GM18870 (cell line): ENCODE data around the gene ALX4.

Experiments
- ATAC-seq: cut with Tn5 transposase; IDR thresholded peaks from one replicate; pipeline ENCODE4 v1.9.1; 2021; ENCODE audit warnings: moderate library complexity; ENCODE audit not compliant: unreplicated experiment

ALX4 gene

DNA sequence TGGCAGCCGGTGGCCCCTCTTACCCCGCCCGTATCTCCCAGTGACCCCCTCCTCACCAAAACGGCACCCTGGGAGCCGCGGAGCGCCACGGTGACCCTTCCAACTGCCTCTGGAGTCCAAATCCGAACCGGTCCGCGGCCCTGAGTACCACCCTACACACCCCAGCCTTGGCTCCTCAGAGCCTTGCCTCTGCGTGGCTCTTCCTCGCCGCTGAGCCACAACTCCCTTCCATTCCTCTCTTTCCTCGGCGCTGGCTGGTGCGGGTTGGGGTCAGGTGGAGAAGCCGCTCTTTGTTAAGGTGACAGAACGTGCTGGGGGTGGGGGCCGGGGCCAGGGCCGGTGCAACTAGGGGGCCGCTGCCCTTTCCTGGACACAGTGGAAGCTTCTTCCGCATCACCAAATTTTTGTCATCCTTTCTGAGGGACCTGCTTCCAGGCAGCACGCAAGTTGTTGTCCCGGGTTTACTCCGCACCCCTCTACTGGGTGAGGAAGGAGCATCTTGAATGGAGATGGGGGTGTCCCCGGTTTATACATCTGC lies 6.5 kb downstream of the ALX4 start:
- ATAC-seq = no peak

DNA sequence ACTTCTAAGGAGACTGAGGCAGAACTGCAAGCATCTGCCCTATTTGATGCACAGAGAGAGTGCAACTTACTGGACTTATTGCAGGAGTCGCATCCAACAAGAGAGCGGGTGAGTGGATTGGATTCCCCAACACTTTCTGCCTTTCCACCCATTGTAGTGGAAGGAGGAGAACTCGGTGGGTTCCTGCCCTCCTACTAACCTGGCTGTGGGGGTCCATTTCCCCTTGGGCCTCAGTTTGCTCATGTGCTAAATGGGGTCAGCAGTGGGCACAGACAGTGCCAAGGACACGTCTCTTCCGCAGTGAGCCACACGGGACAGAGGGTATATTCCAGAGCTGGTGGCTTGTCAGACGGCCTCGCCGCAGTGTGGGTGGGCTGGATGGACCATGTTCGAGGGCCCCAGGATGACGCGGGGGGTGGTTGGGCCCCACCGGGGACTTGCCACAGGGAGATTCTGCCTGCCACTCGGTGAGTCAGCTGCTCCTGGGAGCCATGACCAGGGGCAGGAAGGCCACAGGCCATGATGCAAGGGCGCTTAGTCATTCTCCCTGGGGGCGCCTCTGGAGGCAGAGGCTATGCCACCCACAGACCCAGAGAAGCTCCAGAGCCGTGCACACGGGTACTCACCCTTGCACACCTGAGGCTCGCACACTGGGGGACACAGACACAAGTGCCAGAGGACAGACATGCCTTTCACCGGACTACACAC lies 8.2 kb downstream of the ALX4 start:
- ATAC-seq = no peak

DNA sequence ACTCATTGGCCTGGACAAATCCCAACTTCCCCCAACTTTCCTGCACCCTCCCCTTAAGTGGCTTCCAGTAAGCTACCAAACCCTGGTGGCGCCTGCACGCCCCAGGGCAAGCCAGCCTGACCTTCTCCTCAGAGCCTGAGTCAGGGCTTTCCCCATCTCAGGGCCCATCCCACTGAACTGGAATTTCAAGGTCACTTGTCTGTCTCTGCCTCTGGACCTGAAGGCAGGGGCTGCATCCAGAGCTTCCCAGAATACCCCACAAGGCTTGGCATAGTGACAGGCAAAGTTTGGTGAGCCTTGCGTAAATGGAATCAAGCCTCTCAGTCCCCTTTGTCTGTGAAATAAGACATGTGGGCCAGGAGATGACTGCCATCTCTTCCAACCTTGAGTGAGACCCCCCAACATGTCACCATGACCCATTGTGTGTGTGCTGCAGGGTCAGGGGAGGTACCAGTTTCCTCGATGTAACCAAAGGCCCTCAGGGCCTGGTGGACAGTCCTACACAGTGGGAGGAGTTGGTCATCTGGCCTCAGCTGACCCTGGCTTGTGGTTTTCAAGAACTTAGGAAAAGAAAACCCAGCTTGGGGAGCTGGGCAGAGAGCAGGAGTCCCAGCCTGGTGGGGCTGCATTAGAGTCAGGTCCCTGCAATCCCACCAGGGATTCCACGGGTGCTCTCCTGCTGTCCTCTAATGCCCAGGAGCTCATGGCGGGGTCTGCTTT lies 8.9 kb downstream of the ALX4 start:
- no peak for ATAC-seq

DNA sequence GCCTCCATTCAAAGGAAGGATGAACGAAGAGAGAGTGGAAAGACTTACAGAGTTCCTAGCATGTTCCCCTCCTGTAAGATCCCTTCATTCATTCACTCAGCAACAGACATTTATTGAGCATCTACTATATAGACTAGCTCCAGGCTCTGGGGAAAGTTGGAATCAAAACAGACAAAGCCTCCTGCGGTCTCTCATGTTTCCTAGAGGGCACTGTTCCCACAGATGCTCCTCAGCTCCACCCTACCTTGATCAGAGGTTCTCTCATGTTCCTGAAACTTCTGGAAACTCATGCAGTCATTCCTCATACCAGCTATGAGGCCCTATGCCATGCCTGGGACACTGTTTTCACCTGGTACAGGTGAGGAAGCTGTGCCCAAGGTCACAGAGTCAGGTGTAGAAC lies 11.1 kb downstream of the ALX4 start:
- ATAC-seq = no peak

DNA sequence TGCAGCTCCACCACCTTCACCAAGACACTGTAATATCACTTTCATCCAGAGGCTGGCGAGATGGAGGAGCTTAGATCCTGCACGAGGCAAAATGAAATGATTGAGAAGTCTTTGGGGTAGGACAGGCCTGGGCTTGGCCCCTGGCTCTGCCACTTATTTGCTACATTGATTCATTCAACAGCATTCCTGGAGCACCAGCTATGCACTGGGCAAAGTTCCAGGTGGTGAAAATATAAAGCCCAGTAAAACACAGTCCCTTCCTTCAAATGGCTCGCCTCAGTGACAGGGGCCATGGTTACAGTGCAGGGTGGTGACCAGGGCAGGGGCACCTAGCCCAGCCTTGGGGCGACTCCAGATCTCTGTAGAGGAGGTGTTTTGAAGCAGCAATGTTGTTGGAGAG lies 19.7 kb downstream of the ALX4 start:
- no peak for ATAC-seq

DNA sequence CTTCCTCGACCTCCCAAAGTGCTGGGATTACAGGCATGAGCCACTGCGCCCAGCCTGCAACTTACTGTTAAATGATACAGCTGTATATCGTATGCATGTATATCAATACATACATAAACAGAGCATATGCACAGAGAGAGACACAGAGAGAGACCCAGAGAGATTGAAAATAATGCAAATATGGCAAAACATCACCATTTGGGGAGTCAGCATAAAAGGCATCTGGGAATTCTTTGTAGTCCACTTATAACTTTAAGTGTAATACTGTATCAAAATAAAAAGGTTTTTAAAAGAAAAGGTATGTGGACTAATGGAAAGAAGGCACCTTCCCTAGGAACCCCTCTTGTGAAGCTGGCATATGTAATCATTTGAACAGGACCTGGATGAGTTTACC lies 21.8 kb downstream of the ALX4 start:
- ATAC-seq = no peak

DNA sequence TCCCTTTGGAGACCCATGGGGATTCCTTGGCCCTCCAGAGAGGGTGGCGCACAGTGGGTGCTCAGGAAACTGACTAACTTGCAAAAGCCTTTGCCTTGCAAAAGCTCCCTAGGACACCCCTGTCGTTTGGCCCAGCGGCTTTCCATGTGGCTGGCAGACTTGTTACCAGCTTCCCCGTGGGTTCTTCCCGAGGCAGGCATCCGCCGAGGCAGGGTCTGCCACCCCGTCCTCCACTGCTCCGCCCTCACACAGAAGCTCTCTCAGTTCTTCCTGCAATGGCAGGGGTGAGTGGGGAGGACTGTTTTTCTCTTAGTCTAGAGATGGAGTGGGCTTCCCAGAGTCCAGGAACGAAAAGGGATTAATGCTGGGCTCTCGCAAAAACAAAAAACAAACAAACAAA lies 23.0 kb downstream of the ALX4 start:
- ATAC-seq = no peak

DNA sequence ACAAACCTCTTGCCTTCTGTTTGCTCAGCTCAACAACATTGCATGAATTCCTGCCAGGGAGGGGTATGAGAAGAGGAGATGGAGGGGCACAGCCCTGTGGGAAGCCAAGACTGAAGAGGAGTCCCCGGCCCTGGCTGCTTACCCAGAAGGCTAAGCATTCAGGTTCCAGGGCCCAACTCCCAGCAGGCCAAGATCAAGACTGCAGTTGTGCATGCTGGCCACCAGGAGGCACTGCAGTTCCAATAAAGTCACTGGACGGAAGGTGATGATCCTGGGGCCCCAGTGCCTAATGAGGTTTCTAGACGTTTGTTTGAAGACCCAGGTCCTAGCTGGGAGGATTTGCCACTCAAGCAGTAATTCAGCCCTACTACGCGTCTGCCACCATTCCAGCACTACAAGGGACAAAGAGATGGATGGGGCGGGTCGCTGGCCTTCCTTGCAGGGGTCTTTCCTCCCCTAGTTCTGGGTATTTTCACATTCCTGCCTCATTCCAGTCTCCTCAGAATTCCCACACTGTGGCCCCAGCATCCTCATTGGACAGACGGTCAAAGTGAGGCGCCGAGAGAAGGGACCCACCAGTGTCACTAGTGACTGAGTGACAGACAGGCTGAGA lies 23.6 kb downstream of the ALX4 start:
- no peak for ATAC-seq

DNA sequence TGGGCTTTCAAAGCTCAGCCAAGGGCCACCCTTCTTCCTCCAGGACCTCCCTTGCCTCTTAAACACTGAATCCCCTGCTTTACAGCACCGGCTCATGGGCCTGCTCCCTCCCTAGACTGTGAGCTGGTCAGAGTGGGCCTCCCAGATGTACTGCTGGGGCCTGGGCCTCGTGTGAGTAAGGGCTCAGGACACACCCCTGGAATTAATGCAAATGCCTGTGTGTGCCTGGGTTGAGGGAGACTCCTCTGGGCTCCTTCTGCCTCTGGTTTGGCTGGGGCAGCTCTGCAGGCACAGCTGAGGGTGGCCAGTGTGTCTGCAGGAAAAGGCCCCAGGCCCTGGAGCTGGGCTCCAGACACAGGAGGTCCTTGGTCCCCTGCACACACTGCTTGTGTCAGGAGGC lies 24.2 kb downstream of the ALX4 start:
- no peak for ATAC-seq

DNA sequence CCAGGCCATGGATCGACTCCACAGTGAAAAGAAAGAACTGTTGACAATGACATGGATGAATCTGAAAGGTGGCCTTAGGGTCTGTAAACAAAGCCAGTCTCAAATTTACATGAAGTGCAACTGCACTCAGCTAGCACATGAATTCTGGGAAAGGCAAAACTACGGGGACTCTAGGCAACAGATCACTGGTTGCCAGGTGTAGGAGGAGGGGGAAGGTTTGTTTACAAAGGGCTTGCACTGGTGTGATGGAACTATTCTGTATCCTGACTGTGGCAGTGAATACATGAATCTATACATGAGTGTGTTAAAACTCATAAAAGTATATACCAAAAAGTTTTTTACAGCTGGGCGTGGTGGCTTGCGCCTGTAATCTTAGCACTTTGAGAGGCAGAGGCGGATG lies 27.3 kb downstream of the ALX4 start:
- ATAC-seq = no peak

DNA sequence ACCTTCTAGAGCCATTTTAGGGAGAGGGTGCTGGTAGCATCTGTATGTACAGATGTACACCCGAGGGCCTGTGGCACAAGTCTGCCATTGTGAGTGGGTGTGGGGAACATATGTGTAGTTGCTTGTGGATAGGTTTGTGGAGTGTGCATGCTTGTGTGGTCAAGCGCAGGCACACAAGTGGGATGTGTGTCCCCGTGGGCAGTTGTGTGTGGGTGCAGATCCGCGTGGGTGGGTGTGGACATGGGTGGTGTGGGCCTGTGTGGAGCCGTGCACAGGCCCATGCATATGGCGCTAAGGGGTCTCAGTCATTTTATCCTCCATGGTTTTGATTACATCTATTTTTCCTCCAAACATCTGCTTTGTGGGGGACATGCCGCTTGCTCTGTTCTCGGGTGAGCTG lies 28.8 kb downstream of the ALX4 start:
- ATAC-seq = no peak

DNA sequence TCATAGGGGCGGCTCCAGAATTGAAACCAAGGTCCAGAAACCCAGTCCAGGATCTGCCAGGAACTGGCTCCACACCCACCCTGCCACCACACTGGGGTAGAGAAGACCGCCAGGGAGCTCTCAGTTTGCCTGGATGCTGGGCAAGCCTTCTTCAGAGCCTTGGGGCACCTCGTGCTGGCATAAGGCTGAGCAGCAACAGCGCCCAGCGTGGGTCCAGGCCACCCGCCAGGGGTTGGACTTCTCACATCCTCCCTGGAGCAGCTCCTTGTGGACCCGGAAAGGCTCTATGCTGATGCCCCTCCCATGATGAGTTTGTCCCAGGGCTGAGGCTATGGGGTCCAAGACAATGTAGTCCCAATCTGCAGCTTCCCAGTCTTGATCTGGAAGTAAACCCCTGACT lies 29.7 kb downstream of the ALX4 start:
- no peak for ATAC-seq

DNA sequence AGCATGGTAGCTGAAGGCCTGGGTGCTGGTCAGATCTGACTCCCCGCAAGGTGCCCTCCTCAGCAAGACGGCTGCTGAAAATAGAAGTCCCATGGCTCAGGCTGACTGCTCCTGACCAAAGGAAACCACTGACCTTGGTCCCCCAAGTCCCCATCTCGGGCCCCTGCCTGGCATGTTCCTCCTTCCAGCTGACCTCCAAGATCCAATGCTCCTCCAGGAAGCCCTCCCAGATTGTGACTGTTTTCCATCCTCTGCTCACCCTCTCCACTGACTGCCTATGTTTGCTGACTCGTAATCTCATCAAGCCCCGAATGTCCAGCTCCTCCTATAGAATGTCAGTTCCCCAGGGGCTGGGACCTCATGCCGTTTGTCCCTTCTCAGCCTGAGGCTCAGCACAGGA lies 30.5 kb downstream of the ALX4 start:
- ATAC-seq = no peak

DNA sequence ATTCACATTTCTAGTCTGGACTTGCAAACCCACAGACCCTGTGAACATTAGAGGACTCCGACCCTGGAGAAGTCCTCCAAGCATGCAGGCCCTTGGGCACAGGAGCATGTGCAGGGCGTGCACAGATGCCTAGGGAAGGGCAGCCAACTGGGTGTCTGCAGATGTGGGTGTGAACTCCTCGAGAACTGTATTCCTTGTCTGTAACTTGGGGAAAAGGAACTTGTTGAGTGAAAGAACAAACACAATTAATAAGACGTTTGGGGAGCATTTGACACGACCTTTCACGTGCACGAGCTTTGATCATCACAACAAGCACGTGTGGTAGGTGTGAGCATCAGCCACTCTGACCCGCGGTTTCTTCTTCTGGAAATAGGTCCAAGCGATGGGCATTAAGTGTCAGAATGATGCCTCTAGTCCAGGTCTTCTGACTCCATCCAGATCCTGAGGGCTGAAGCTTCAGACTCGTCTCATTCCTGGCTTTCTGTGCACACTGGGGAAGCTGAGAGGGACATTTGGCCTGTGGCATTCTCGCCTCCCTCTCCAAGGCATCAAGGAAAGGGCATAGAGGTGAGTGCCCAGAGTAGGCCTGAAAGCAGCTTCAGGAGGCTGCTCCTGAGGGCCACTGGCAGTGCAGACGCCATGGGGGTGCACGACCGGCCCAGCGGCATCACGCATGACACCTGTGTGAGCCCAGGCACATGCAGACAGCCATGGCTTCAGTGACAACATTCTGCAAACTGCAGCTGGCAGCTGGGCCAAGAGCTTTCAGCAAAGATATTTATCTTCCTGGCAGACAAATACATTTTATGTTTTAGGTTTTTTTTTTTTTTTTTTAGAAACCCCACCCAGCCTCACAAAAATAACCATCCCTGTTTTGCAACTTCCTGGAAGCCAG lies 32.5 kb downstream of the ALX4 start:
- no peak for ATAC-seq

DNA sequence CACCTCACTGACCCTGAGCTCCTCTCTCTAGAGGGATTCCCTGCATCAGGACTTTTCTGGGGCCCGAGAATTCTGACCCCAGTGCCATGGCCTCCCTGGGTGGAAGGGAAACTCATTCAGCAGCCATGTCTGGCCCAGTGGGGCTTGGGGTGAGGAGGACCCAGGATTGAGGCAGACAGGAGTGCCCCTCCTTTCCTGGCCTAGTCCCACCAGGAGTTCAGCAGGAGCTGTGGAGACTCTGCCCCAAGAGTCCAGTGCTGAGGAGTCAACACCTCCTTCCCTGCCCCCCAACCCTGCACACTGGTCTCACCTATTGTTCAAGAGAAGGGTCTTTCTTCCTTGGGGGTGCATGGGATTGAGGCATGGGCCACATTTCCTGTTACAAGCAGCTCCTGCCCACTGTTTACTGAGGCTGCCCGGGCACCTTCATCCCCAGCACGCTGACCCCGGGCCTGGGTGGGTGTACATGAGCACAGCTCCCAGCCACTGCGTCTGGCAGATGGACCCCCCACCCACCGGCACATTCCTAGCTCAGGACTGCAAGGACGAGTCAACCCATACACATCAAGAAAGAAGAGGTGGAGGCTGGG lies 33.9 kb downstream of the ALX4 start:
- ATAC-seq = no peak

DNA sequence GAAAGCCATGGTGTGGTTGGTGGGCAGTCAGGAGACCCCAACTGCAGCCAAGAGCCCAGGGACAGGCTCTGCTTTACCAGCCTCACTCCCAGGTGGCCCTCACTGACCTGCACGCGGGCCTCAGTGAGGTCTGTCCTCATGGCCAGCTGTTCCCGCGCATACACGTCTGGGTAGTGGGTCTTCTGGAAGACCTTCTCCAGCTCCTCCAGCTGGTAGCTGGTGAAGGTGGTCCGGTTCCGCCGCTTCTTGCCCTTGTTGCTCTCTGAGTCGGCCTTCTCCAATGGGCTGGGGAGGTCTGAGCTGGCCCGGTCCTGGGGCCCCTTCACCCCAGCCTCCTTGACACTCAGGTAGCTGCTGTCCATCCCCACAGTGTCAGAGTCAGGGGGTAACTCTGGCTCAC lies 34.7 kb downstream of the ALX4 start:
- ATAC-seq = no peak

DNA sequence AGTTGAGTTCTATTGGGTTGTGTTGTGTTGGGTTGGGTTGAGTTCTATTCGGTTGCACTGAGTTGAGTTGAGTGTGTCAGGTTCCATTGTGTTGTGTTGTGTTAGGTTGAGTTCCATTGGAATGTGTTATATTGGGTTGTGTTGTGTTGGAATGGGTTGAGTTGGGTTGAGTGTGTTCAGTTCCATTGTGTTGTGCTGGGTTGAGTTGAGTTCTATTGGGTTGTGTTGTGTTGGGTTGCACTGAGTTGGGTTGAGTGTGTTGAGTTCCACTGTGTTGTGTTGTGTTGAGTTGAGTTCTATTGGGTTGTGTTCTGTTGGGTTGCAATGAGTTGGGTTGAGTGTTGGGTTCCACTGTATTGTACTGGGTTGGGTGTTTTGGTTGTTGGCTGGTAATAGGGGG lies 35.5 kb downstream of the ALX4 start:
- no peak for ATAC-seq

DNA sequence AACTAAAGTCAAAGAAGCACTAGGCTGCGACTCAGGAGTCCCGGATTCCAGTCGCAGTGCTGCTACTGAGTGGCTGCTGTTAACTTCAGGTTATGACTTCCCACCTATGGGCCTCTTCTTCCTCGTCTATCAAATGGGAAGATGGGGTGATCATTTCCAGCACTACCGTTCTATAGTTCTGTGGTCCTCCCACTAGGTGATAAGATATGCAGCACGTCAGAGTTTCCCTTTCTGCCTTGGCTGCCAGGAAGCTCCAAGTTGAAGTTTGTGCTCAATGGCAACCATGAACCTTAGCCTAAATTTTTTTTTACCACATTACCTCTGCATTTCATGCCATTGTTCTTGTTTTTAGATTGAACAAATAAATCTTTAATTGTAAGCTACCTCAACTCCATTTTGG lies 38.7 kb downstream of the ALX4 start:
- no peak for ATAC-seq

DNA sequence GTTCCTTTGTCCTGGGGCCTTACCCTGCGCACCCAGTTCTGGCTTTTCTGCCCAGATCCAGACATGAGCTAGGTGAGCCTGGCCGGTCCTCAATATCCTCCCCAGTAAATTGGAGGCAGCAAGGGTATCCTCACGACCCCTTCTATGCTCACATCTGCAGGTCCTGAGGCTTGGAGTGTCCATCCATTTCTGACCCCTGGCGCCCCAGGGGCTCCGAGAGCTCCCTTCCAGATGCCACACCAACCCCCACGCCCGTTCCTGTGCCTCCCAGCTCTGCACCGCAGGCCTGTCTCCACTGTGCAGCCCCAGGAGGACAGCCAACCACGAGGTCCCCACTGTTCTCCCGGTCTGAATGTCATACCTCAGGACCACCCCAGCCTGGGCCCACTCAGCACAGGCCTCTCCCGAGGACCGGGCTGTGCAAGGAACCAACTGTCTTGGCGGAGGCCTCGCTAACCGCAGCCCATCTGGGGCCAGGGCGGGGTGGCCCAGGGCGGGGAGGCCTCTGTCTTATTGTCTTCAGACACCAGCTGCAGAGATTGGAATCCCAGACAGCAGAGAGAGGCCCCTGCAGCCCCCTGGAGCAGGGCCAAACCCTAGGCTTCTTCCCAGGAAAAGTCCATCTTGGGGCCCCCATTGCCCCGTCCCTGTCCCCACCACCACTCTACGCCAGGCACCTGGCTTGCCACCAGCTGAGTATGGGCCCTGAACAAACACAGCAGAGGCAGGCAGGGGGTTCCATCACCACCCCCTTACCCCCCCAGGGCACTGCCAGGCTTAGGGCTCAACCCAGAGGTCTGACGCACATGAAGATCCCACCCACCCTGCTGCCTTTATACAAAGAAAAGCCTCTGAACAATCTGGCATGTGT lies 39.3 kb downstream of the ALX4 start:
- ATAC-seq = no peak
